GM19452 (cell line): ENCODE results near the gene BRAP.
A peak's percentile ranks its signal among the peaks of the same experiment; 100 is the strongest.
"Not testable (repeated sequence)": the region's sequence is repeated elsewhere in the genome, so short reads cannot be mapped to it uniquely, and the experiment has no call there.

ENCODE experiments used
- ATAC-seq: cut with Tn5 transposase; IDR thresholded peaks from one replicate; pipeline ENCODE4 v1.9.1; 2021; ENCODE audit not compliant: unreplicated experiment

The BRAP gene

DNA sequence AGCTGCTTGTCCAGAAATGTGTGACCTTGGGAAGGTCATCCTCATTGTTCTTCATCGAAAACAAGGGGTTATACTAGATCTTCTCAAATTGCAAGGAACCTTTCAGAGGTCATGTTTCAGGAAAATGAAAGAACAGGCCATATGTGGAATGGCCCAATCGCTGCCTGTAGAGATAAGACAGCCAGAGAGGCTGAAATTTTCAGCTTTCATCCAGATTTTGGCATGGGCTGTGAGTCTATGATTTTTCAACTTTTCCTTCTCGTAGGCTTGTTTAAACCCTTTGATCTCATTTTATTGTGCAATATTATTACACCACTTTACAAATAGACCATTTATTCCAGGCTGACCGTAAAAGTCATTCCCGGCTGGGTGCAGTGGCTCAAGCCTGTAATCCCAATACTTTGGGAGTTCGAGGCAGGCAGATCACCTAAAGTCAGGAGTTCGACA, 69.6 kb downstream of the BRAP start:
- no peak for ATAC-seq

DNA sequence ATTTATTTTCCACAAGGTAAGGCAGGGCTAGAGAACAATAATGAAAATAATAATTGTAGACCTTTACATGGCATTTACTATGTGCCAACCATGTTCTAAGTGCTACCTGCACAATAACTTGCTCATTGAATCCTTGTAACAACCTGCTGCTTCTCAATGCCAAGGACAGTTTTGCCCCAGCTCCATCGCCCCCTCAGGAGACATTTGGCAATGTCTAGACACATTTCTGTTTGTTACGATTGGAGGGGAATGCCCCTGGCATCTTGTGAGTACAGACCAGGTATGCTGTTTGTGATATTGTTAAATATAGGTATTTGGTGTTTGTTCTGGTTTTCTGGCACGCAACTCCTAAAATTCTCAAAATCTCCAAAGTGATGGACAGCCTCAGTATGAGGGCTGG, 78.5 kb downstream of the BRAP start:
- no peak for ATAC-seq

DNA sequence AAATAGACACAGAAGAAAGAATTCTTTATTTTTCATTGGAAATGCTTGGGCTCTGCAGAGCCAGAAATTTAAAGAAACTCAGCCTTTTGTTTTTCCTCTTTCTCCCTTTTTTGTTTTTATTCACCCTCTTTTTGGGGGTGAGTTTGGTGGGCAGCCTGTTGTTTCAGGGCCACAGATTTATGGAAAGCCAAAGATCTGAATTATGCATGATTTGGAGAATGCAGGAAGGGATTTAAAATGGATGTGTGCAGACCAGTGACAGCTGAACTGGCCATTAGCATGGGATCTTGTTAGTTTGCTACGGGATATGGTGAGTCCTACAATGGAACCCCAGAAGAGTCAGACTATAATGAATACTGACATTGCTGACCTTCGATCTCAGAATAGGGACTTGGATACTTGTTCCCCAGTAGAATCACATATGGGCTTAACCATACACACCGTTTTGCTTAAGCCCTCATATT, 79.0 kb downstream of the BRAP start:
- no peak for ATAC-seq

DNA sequence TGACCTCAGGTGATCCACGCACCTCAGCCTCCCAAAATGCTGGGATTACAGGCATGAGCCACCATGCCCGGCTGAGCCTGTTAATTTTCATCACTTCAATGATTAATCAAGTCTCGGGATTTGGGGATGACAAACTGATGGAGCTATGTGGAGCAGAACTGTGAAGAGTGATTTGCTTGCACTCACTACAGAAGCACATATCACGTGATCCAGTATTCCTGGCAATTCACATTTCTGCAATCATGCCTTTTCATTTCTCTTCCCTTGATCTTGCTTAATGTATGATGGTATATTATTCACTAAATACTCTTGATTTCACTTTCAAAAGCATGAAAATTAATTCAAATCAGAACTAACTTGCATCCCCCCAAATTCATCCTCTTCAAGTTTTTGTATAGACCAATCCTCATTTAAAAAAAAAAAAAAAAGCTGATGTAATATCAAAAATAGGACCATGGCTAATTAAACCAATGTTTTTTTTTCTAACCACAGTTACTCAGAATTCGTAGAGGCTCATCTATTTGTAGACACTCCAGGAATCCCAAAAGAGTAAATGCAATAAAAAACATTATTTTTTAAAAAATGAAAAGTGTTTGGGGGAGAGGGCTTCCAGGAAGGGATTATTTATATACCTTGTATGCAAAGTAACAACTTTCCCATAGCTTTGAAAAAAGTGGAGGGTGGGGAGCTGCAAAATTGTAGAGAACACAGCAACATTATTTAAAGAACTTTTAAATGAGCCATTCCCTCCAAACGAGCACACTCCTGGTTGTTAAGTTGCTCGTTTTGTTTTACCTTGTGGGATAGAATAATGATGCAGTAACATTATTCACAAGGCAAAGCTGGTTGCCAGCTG, 79.6 kb downstream of the BRAP start:
- ATAC-seq, result no peak

DNA sequence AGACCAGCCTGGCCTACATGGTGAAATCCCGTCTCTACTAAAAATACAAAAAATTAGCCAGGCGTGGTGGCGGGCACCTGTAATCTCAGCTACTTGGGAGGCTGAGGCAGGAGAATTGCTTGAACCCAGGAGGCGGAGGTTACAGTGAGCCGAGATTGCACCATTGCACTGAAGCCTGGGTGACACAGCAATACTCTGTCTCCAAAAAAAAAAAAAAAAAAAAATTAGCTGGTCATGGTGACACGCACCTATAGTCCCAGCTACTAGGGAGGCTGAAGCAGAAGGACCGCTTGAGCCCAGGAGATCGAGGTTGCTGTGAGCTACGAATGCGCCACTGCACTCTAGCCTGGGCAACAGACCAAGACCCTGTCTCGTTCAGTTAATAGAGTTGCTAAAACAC, 82.9 kb downstream of the BRAP start:
- not testable (repeated sequence) for ATAC-seq

DNA sequence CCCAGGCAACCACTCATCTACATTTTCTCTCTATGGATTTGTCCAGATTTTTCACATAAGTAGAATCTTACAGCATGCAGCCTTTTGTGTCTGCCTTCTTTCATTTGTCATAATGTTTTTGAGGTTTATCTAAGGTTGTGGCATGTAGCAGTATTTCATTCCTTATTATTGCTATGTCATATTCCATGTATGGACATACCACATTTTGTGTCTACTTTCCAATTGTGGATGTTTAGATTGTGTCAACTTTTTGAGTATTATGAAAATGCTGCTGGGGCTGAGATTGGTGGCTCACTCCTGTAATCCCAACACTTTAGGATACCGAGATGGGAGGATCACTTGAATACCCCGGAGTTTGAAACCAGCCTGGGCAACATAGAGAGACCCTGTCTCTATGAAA, 83.4 kb downstream of the BRAP start:
- no peak for ATAC-seq

DNA sequence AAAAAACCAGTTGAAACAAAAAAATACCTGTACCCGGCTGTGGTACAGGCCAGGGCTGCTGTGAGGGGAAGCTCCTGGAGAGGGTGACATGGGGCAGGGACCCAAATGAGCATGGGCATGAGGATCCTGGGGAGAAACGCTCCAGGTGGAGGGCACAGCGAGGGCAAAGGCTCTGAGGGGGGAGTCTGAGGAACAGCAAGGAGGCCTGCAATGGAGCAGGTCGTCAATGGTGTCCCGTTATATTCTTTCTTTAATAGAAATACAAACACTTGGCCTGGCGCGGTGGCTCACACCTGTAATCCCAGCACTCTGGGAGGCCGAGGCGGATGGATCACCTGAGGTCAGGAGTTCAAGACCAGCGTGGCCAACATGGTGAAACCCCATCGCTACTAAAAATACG, 84.8 kb downstream of the BRAP start:
- not testable (repeated sequence) for ATAC-seq

DNA sequence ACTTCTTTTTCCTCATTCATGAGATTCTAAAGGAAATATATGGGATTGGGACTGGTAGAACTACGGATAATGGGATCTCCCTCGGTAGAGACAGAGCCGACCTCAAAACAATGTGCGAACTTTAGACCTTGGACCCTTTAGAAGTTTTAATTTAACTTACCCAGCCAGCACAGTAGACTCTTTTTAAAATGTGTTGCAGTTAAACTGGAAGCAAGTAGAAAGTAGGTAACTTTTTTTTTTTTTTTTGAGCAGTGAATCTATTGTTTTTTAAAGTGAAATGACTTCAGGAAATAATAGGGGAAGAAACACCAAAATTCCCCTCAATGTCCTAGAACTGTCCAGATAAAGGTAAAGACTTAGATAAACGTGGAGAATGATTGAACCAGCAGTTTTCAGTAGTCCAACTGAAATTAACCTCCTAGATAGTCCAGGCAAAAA, 85.5 kb downstream of the BRAP start:
- no peak for ATAC-seq

DNA sequence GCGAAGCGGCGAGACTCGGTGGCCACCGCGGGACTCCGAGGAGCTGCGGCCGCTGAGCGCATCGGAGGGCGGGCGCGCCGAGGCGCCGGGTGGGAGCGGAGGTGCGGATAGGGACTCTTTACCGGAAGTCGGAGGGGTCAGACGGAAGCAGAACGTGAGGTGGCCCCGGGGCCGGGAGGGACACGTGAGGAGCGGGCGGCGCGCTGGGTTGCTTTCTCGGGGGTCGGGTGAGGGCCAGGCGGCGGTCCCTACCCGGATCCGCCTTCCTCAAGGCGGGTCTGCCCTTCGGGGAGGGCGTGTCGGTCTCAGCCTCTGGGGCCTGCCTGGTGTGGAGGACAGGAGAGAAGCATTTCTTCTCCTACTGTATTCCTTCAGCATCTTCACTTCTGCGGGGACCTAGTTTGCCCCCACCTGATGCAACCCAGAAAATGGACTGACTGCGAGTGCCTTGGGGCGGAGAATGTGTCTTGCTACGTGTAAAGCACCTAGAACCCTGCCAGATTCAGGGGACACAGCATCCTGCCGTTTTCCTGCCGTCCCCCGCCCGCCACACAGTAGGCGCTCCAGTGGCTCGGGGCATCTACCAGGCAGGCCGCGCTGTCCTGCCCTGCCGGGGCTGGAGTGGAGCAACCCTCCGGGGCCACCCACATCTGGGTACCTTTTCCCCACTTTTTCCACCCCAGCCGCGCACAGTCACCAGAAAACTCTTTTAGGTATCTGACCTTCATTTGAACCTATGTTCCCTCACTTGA, 86.1 kb downstream of the BRAP start:
- peak; percentile 72 for ATAC-seq

DNA sequence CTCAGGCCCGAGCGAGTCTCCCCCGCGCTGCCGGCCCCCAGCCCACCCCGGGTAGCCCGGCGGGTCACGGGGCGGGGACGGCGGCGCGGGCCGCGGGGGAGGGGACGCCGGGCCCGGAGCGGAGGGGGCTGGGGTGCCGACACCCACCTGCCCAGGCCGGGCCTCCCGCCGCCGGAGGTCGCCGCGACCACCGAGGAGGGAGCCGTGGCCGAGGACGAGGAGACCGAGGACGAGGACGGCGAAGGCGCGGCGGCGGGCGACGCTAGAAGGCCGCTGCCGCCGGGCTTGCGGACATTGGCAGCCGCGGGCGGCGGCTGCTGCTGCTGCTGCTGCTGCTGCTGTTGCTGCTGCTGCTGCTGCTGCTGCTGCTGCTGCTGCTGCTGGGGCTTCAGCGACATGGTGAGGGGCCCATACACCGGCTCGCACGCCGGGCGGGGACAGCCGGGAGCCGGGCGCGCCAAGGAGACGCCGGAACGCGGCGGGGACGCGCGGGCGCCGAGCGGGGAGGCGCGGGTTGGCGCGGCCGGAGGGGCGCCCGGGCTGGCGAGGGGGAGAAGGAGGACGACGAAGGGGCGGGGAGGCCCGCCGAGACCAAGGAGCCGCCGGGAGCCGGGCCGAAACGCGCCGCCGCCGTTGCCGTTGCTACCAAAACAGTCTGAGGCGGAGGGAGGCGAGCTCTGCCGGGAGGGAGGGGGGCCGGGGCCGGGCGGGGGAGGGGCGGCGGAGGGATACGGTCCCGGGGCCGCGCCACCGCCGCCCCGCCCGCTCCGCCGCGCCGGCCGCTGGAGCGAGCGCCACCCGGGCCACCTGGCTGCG, 86.9 kb downstream of the BRAP start, which contains the start of gene ATXN2:
Gene ATXN2 (minus strand): TSS at position 679 of the 816 bp plus-strand sequence. CDS start 281 bp downstream, at position 398.
- peak; percentile 46 for ATAC-seq

DNA sequence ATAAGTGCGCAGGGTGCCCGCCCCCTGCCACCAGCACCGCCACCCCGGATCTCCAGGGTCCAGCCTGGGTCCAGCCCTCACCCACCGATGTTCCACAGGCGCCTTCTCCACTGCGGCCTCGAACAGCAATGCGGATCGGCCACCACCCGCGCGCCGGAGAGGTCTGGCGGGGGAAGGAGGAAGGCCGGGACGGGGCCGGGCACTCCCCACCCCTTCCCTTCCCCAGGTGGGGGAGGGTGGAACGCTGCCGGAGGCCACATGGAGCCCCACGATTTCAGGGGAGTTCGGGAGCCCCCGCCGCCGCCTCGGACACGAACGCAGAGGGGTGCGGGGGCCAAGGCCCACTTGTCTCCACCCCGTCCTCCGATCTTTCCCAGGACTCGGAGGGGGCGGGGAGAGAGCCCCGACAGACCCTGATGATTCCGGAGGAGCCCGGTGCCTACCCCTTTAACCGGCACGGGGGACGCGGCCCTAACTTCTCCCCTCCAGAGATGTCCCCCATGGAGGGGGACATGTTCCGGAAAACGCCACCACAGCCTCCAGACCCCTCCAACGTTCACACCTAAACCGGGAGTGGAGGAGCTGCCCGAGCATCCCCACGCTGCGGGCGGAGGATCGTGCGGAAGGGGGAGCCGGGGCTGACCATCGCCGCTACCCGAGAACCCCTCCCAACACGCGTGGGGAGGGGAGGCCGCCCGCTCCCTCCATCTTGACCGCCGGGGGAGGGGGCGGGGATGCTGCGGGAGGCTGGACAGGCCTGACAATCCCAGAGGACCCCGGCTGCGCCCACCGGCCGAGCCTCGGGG, 87.7 kb downstream of the BRAP start:
- ATAC-seq, result peak; percentile 7

DNA sequence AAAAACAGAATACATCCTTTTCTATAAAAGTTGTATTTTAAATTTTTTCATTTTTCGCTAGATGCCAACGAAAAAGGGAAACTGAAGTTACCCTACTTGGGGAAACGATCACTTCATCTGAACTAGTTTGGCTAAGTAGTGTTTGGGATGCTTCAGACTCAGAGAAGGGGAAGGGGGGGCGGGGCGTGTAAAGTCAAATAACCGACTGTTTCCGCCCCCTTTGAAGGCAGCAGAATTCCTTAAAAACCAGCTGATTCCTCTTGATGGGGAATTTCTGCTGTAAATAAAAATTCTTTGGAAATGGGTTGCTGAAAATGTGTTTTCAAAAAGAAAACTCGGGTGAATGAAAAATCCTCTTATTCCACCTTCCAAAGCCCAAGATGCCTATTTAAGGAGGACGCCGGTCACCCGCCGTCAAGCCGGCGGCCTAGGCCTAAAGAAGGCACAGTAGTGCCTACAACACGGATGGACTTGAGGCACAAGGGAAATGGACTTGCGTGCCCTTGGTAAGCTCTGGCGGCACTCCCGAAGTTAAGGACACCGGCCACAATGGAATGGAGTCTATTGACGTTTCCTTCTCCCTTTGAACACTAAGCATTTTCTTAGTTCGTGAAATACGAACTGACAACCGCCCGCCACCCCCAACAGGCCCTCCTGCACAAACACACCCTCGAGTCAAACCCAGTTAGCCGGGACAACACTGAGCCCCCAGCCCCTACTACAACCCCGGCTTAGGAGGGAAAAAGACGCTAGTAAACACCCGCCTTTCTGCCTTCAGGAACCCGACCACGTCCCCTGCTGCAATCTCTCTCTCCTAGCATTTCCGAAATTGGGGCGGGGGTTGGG, 88.5 kb downstream of the BRAP start:
- no peak for ATAC-seq

DNA sequence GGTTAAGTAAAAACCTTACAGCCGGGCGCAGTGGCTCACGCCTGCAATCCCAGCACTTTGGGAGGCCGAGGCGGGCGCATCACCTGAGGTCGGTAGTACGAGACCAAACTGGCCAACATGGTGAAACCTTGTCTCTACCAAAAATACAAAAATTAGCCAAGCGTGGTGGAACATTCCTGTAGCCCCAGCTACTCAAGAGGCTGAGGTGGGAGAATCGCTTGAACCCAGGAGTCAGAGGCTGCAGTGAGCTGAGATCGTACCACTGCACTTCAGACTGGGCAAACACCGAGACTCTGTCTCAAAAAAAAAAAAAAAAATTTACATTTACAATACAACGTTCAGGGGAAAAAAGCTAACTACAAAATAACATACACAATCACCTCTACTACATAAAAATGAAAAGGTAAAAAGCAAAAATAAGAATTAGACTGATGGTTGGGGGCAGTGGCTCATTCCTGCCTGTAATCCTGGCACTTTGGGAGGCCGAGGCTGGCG, 90.4 kb downstream of the BRAP start:
- ATAC-seq, result not testable (repeated sequence)
